Tibial artery (tissue), 4 donors: ENCODE data around the gene CNPY1.

ENCODE experiments used
- DNase-seq, 2 donors: peaks; one replicate each; pipeline ENCODE4 v3.0.0-alpha.2; 2019
- H3K27ac ChIP-seq, 2 donors: fragments of 200-600 bp; sonication (generic) in 1 of 2; 1 replicate in 1 of 2; 2 replicates in 1 of 2; pipeline ENCODE4 v1.5.1; 2018 to 2019; ENCODE audit warnings: mild to moderate bottlenecking in 1 of 2
- H3K27me3 ChIP-seq, 2 donors: fragments of 200-600 bp; sonication (generic) in 1 of 2; one replicate each; pipeline versions ENCODE4 v1.5.1 to v1.6.0; 2016 to 2019
- H3K36me3 ChIP-seq, 3 donors: fragments of 200-600 bp; sonication (generic) in 2 of 3; one replicate each; pipeline ENCODE4 v1.5.1; 2016 to 2019; ENCODE audit warnings: mild to moderate bottlenecking in 2 of 3
- H3K4me1 ChIP-seq, 4 donors: fragments of 200-600 bp; sonication (generic) in 2 of 4; 1 replicate in 3 of 4; 2 replicates in 1 of 4; pipeline ENCODE4 v1.5.1; 2016 to 2019
- H3K4me3 ChIP-seq, 2 donors: fragments of 200-600 bp; sonication (generic) in 1 of 2; 1 replicate in 1 of 2; 2 replicates in 1 of 2; pipeline ENCODE4 v1.5.1; 2018 to 2019; ENCODE audit warnings: mild to moderate bottlenecking in 2 of 2
- H3K9me3 ChIP-seq, 3 donors: fragments of 200-600 bp; sonication (generic) in 1 of 3; one replicate each; pipeline ENCODE4 v1.5.1; 2016 to 2019
- intact Hi-C: fragments of 100-400 bp; cut with DNase I; formaldehyde crosslinking; loops from one replicate; pipeline ENCODE4 v1.15.0; 2023; ENCODE audit warnings: low total_unique reads
- TF ChIP-seq, protein P1 (sequence below), 2 experiments: fragments of 200-600 bp in 1 of 2; fragments of 450-650 bp in 1 of 2; IDR thresholded peaks; one replicate each; pipeline ENCODE4 v1.5.1; 2017 to 2019; ENCODE audit warnings: antibody characterized with exemption in 2 of 2, mild to moderate bottlenecking in 1 of 2, moderate library complexity in 1 of 2

Gene CNPY1

GRCh38 chr7:155454183-155455112 is 91.9 kb downstream of the CNPY1 start:
- peaks cover 0 to 96% of the 10 kb centered on the region in 2 donors for H3K27me3 ChIP-seq
- DNase-seq, result no peak
- peaks cover 0 to 64% (median 53%) of the 10 kb centered on the region in 4 donors for H3K4me1 ChIP-seq
- H3K27ac ChIP-seq, result no peak overlapping the region
- H3K36me3 ChIP-seq, result no peaks in the 10 kb centered on the region
- no peaks in the 10 kb centered on the region for H3K9me3 ChIP-seq
- intact Hi-C loops, result loop anchor here (5.0 kb wide), 1 partner anchor 387 kb away; no protein-coding TSS in a partner anchor
- TF ChIP-seq, protein P1, sequence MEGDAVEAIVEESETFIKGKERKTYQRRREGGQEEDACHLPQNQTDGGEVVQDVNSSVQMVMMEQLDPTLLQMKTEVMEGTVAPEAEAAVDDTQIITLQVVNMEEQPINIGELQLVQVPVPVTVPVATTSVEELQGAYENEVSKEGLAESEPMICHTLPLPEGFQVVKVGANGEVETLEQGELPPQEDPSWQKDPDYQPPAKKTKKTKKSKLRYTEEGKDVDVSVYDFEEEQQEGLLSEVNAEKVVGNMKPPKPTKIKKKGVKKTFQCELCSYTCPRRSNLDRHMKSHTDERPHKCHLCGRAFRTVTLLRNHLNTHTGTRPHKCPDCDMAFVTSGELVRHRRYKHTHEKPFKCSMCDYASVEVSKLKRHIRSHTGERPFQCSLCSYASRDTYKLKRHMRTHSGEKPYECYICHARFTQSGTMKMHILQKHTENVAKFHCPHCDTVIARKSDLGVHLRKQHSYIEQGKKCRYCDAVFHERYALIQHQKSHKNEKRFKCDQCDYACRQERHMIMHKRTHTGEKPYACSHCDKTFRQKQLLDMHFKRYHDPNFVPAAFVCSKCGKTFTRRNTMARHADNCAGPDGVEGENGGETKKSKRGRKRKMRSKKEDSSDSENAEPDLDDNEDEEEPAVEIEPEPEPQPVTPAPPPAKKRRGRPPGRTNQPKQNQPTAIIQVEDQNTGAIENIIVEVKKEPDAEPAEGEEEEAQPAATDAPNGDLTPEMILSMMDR (IDR thresholded peaks at IDR 0.05), result no peak
- H3K4me3 ChIP-seq, result peak overlapping the region in 1 of 2 donors; percentile 16

DNA sequence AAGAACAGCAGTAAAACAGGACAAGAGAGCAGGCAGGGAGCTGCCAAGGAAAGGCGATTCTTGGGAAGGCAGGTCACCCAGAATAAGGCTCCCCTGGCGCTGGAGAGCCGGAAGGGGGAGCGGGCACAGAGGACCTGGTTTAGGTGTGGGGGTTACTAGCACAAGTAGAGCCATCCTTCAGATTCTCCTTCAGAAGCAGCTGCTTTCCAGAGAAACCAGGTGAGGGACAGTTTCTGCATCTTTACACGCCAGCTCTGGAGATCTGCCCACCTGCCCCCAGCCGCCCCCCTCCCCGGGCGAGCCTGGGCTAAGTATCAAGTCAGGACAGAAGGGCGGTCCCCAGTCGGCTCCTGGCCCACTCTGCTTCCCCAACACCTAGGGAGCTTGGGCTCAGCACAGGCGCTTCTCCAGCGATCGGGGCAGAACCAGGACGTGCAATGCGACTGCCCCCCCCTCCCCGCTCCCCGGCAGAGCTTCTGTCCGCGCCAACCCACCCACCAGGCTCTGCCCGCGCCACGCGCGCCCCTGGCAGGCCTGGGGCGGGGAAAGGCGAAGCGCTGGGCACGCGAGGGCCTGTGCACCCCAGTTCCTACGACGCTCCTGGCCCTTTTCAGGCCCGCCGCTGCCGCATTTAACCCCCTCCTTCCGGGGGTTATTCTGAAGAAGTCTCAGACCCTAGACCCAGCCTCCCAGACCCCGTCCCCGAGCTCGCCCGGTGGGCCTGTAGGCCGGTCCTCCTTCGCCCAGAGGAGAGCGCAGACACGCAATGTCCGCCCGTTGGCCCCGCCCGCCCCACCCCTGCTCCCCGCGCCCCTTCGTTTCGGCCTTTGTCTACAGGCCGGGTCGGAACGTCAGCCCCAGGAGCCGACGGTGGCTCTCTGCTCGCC is 92.8 kb downstream of the CNPY1 start:
- H3K36me3 ChIP-seq, result no peaks in the 10 kb centered on the region
- H3K4me1 ChIP-seq, result peaks cover 0 to 64% (median 53%) of the 10 kb centered on the region in 4 donors
- intact Hi-C loops, result no loop called here
- DNase-seq, result no peak
- peak overlapping the region in 1 of 2 donors; percentile 16 for H3K4me3 ChIP-seq
- H3K27ac ChIP-seq, result no peak overlapping the region
- H3K27me3 ChIP-seq, result peaks cover 6 to 96% of the 10 kb centered on the region in 2 donors
- TF ChIP-seq, protein P1 (IDR thresholded peaks at IDR 0.05), result no peak
- H3K9me3 ChIP-seq, result no peaks in the 10 kb centered on the region

DNA sequence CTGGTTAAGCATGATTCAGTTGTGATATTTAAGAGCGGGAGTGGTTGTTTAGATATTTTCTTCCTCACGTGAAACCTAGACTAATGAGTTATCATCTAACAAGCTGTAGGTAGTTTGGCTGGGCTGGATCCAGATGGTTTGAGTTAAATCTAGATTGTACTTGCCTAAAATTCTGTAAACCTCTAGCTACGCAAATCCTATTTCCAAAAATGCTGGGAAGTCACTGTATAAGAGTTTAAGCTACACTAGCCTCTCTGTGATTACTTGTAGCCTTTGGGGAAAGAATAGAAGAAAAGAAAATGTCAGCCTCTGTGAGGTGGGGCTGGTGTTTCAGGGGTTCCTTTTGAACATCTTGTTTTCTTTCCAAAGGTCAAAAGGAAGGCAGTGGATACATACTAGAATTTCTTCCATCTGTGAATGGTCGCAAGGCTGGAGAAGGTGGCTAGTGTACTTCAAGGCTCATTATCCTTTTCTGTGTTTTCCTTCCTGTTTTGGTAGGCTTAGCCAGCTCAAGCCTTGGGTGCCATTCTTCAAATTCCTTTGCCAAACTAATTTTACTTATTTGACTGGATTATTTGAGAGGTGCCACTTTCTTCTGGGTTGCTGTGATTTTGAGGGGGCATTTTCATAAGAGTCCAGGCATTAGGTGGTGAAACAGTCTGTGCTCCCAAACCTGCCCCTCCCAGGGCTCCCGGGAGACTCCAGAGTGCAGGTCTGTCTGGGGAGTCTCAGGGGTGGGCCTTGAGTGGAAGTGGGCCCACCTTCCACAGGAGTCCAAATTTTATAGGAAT is 93.7 kb downstream of the CNPY1 start:
- TF ChIP-seq, protein P1 (IDR thresholded peaks at IDR 0.05), result no peak
- Histone ChIP-seq H3K4me3 (no peak overlapping the region), H3K9me3 (no peaks in the 10 kb centered on the region), H3K27me3 (peaks cover 6 to 97% of the 10 kb centered on the region in 2 donors), H3K4me1 (peaks cover 0 to 61% (median 48%) of the 10 kb centered on the region in 4 donors), H3K27ac (no peak overlapping the region), H3K36me3 (no peaks in the 10 kb centered on the region)
- DNase-seq, result no peak
- intact Hi-C loops, result no loop called here

- no peaks in the 10 kb centered on the region for H3K9me3 ChIP-seq
- no peak overlapping the region for H3K4me3 ChIP-seq
- H3K27ac ChIP-seq, result no peak overlapping the region
- TF ChIP-seq, protein P1 (IDR thresholded peaks at IDR 0.05), result no peak
- intact Hi-C loops, result no loop called here
- peaks cover 0 to 55% (median 43%) of the 10 kb centered on the region in 4 donors for H3K4me1 ChIP-seq
- no peaks in the 10 kb centered on the region for H3K36me3 ChIP-seq
- peaks cover 6 to 96% of the 10 kb centered on the region in 2 donors for H3K27me3 ChIP-seq
- DNase-seq, result no peak
Observed at GRCh38 chr7:155451840-155452239, 94.5 kb downstream of the CNPY1 start.
